Ovary (tissue), 9 donors: ENCODE measurements around the gene TNFRSF13B. TPM values are rescaled to one million over a fixed set of nuclear protein-coding genes. Genes with fewer than 3 reads are reported as not detected.

Experiments
- DNase-seq, 5 donors: peaks; one replicate each; pipeline ENCODE4 v3.0.0-alpha.2; 2019 to 2020
- H3K27ac ChIP-seq, 2 donors: fragments of 200-600 bp; one replicate each; pipeline versions ENCODE4 v1.5.1 to v1.8.0; 2019 to 2022
- H3K27me3 ChIP-seq: fragments of 200-600 bp; one replicate; pipeline ENCODE4 v1.8.0; 2022
- H3K36me3 ChIP-seq: fragments of 200-600 bp; sonication (generic); one replicate; pipeline ENCODE4 v1.5.1; 2019
- H3K4me1 ChIP-seq: one replicate; pipeline ENCODE4 v1.8.1; 2013; ENCODE audit warnings: mild to moderate bottlenecking, moderate library complexity; ENCODE audit not compliant: insufficient read depth
- H3K4me3 ChIP-seq: fragments of 200-600 bp; sonication (generic); one replicate; pipeline ENCODE4 v1.5.1; 2017
- H3K9me3 ChIP-seq, 2 donors: fragments of 200-600 bp in 1 of 2; sonication (generic) in 1 of 2; one replicate each; pipeline versions ENCODE4 v1.5.1 to v1.8.1; 2013 to 2019; ENCODE audit warnings: mild to moderate bottlenecking in 1 of 2, moderate library complexity in 1 of 2
- CTCF ChIP-seq, 3 donors: fragments of 450-650 bp in 2 of 3; fragments of 200-600 bp in 1 of 3; IDR thresholded peaks; one replicate each; pipeline versions ENCODE4 v1.5.1 to v1.8.0; 2016 to 2022; ENCODE audit warnings: antibody characterized with exemption in 3 of 3, mild to moderate bottlenecking in 1 of 3
- EP300 ChIP-seq: sonication (generic); formaldehyde crosslinking; IDR thresholded peaks from one replicate; pipeline ENCODE4 v1.6.1; 2017; ENCODE audit warnings: antibody characterized with exemption
- POLR2A ChIP-seq: fragments of 450-650 bp; IDR thresholded peaks from one replicate; pipeline ENCODE4 v1.6.1; 2017; ENCODE audit warnings: antibody characterized with exemption, mild to moderate bottlenecking, moderate library complexity
- WGBS, 3 donors: extraction: QIAGEN DNeasy Blood & Tissue Kit in 1 of 3; methylation state at CpG; one replicate each; pipeline versions ENCODE4 v1.1.5 to v1.1.7; 2013 to 2017; 5-methylcytosine and 5-hydroxymethylcytosine counted together
- intact Hi-C, 4 donors: fragments of 100-400 bp; cut with DNase I; formaldehyde crosslinking; loops; one replicate each; pipeline versions ENCODE4 v1.11.0 to v1.15.1; 2022 to 2023
- polyA plus RNA-seq, 2 donors: library from polyadenylated mRNA; stranded (reverse); fragments of 200-250 nt in 1 of 2; fragments of 350-450 nt in 1 of 2; fragmentation: Illumina TruSeq in 1 of 2; extraction: RNeasy Lipid Tissue Mini Kit (QIAGEN cat#74804) in 1 of 2; gene quantifications; one replicate each; pipeline ENCODE4 v1.2.3, GENCODE V29; 2013 to 2014
- total RNA-seq, 7 donors: library from RNA; depleted of rRNA in 2 of 7; stranded (reverse); fragments of >200 nt in 2 of 7; fragmentation: NEBNext Ultra II Directional in 3 of 7; extraction: Animal tissue kit (Norgen Biotek cat#: 25700) in 3 of 7; gene quantifications; one replicate each; pipeline versions ENCODE4 v1.1.0 to v1.2.4, GENCODE V29; 2016 to 2023
- donor health status: DM: no; HTN: no; CAD: no; lungs with moderate emphysema.
- donor health status: DM: no; HTN: no; CAD: no.
- donor health status: Bipolar disorder and iron deficiency.
- donor health status: DM: yes; HTN: yes; CAD: no.
- donor health status: DM: no; HTN: no; CAD: no.
- donor health status: DM: yes; HTN: yes; CAD: no.

Gene TNFRSF13B
- total and polyA plus RNA-seq, 9 donors, result 0.53 TPM; not detected in 8

GRCh38 chr17:16991349-16992009, 19.6 kb upstream of the TNFRSF13B start:
- Histone ChIP-seq H3K27ac (no peak overlapping the region), H3K9me3 (no peaks in the 10 kb centered on the region), H3K4me1 (no peaks in the 10 kb centered on the region), H3K27me3 (no peaks in the 10 kb centered on the region), H3K36me3 (no peaks in the 10 kb centered on the region), H3K4me3 (no peak overlapping the region)
- TF ChIP-seq POLR2A (no peak), EP300 (no peak), CTCF (IDR thresholded peaks at IDR 0.05) (no peak)
- peak; percentile 39 to 79 (median 64) for DNase-seq
- intact Hi-C loops, result no loop called here
- 15 to 22% (median 21%) methylated on average over 15 to 16 of the region's 16 CpGs for WGBS, 3 donors

GRCh38 chr17:16989953-16990860, 18.3 kb upstream of the TNFRSF13B start:
- intact Hi-C loops, result no loop called here
- H3K4me1 ChIP-seq, result no peaks in the 10 kb centered on the region
- TF ChIP-seq CTCF (IDR thresholded peaks at IDR 0.05) (no peak), POLR2A (no peak), EP300 (no peak)
- H3K9me3 ChIP-seq, result no peaks in the 10 kb centered on the region
- no peak overlapping the region for H3K27ac ChIP-seq
- WGBS, 3 donors, result 85 to 90% (median 85%) methylated on average over 11 of the region's 11 CpGs
- H3K36me3 ChIP-seq, result no peaks in the 10 kb centered on the region
- no peaks in the 10 kb centered on the region for H3K27me3 ChIP-seq
- no peak overlapping the region for H3K4me3 ChIP-seq
- no peak for DNase-seq

GRCh38 chr17:16989230-16989952, 17.5 kb upstream of the TNFRSF13B start:
- Histone ChIP-seq H3K4me1 (no peaks in the 10 kb centered on the region), H3K27me3 (no peaks in the 10 kb centered on the region), H3K27ac (no peak overlapping the region), H3K9me3 (no peaks in the 10 kb centered on the region), H3K36me3 (no peaks in the 10 kb centered on the region), H3K4me3 (no peak overlapping the region)
- TF ChIP-seq POLR2A, result no peak
- no peak for TF ChIP-seq EP300
- no peak for TF ChIP-seq CTCF (IDR thresholded peaks at IDR 0.05)
- WGBS, 3 donors, result 69 to 82% (median 81%) methylated on average over 12 of the region's 12 CpGs
- intact Hi-C loops, result no loop called here
- no peak for DNase-seq

- Histone ChIP-seq H3K36me3 (no peaks in the 10 kb centered on the region), H3K27ac (no peak overlapping the region), H3K4me1 (no peaks in the 10 kb centered on the region), H3K9me3 (no peaks in the 10 kb centered on the region), H3K27me3 (no peaks in the 10 kb centered on the region), H3K4me3 (no peak overlapping the region)
- no peak for TF ChIP-seq EP300
- intact Hi-C loops, result no loop called here
- 73 to 83% (median 73%) methylated on average over 10 of the region's 10 CpGs for WGBS, 3 donors
- DNase-seq, result no peak
These were observed 16.9 kb upstream of the TNFRSF13B start for GRCh38 chr17:16988749-16989229.
